Spleen (tissue), 7 donors: ENCODE results near the gene SNAP47.

Experiments
- CTCF ChIP-seq, 11 experiments: fragments of 200-600 bp in 7 of 11; fragments of 450-650 bp in 4 of 11; sonication (generic) in 4 of 11; IDR thresholded peaks in 8 of 11; conservative IDR thresholded peaks in 3 of 11; 1 replicate in 7 of 11; 2 replicates in 4 of 11; pipeline versions ENCODE4 v1.4.0 to v1.8.0; 2016 to 2021; ENCODE audit warnings: antibody characterized with exemption in 11 of 11, inconsistent platforms in 4 of 11, mild to moderate bottlenecking in 1 of 11
- POLR2A ChIP-seq, 3 donors: fragments of 450-650 bp; IDR thresholded peaks; one replicate each; pipeline ENCODE4 v1.5.1; 2017; ENCODE audit warnings: antibody characterized with exemption in 3 of 3, mild to moderate bottlenecking in 1 of 3
- donor health status: DM: no; HTN: no; CAD: no; lungs with moderate emphysema.
- donor health status: DM: no; HTN: no; CAD: no.
- donor health status: DM: no; HTN: no; CAD: no.

DNA sequence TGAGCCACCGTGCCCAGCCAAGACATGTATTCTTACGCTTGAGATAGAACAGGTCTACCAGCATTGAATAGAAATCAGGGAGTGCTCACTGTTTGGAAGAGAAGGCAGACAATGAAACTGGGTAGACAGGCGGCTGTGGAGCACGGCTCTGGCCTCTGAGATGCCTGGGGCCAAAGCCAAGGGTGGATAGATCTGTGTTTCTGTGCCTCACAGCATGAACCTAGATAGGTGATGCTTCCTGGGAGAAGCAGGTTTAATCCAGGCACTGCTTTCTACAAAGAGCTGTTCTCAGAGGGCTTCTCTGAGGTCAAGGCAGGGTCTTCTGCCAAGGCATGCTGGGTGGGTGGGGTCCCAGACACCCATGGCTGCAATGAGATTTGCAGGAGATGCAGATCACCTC, 55.6 kb downstream of the SNAP47 start:
- TF ChIP-seq POLR2A (IDR thresholded peaks at IDR 0.05) (no peak), CTCF (IDR thresholded peaks at IDR 0.05 in 8 of 11, conservative IDR thresholded peaks at IDR 0.05 in 3 of 11) (no peak)
